ENCODE results near the gene RCAN2.
A peak's percentile ranks its signal among the peaks of the same experiment; 100 is the strongest.
"Not testable (repeated sequence)": the region's sequence is repeated elsewhere in the genome, so short reads cannot be mapped to it uniquely, and the experiment has no call there.

RCAN2 gene

DNA sequence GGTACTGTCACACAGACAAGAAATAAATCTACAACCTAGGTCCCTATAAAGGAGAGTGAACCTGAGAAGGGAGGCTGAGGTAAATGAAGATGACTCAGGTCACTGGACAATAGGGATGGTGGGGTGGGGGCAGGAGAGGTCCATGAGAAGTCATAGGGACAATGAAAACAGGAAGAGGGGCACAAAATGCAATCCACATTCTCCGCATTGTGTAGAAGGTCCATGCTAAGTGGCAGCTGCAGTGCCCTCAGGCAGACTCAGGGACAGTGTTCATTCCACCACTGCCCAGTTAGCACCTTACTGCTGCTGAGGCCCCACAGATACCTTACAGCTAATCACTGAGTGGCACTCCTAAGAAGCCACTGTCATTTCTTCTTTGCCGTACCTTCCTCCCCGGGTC lies 156.8 kb downstream of the RCAN2 start:
- Histone ChIP-seq H3K27ac (ENCODE audit: low read length) (no peak overlapping the region), H3K9me3 (ENCODE audit: control insufficient read depth in 2 of 2, low read length in 2 of 2) (no peaks in the 10 kb centered on the region), H3K36me3 (ENCODE audit: control insufficient read depth in 2 of 2, insufficient read depth in 2 of 2, low read length in 2 of 2) (no peaks in the 10 kb centered on the region), H3K4me3 (ENCODE audit: low read length in 2 of 2) (no peak overlapping the region), H3K27me3 (ENCODE audit: control insufficient read depth in 1 of 2, insufficient read depth in 2 of 2, low read length in 2 of 2) (no peaks in the 10 kb centered on the region), H3K9ac (ENCODE audit: low read length in 2 of 2) (no peak overlapping the region), H3K4me1 (ENCODE audit: control insufficient read depth, insufficient read depth, low read length) (peaks cover 3% of the 10 kb centered on the region)

DNA sequence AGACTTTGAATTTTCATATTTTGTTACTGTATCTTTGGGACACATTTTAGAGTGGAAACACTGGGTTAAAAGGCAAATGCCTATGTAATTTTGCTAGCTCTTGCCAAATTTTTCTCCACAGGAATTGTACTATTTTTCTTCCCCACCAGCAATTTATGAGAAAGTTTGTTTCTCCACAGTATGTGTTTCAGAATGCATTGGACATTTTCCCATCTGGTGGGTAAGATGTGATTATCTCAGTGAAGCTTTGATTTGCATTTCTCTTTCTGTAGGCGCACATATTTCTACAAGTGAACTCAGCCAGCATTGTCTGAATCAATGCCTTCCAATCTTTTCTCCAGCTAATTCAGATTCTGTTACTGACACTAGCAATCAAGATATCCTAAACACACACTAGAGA lies 157.8 kb downstream of the RCAN2 start:
- Histone ChIP-seq H3K4me1 (ENCODE audit: control insufficient read depth, insufficient read depth, low read length) (peaks cover 6% of the 10 kb centered on the region), H3K9ac (ENCODE audit: low read length in 2 of 2) (no peak overlapping the region), H3K4me3 (ENCODE audit: low read length in 2 of 2) (no peak overlapping the region), H3K36me3 (ENCODE audit: control insufficient read depth in 2 of 2, insufficient read depth in 2 of 2, low read length in 2 of 2) (no peaks in the 10 kb centered on the region), H3K27me3 (ENCODE audit: control insufficient read depth in 1 of 2, insufficient read depth in 2 of 2, low read length in 2 of 2) (no peaks in the 10 kb centered on the region), H3K27ac (ENCODE audit: low read length) (no peak overlapping the region), H3K9me3 (ENCODE audit: control insufficient read depth in 2 of 2, low read length in 2 of 2) (no peaks in the 10 kb centered on the region)

DNA sequence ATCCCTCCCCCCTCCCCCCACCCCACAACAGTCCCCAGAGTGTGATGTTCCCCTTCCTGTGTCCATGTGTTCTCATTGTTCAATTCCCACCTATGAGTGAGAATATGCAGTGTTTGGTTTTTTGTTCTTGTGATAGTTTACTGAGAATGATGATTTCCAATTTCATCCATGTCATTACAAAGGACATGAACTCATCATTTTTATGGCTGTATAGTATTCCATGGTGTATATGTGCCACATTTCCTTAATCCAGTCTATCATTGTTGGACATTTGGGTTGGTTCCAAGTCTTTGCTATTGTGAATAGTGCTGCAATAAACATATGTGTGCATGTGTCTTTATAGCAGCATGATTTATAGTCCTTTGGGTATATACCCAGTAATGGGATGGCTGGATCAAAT lies 158.8 kb downstream of the RCAN2 start:
- not testable (repeated sequence) for H3K4me1 ChIP-seq (ENCODE audit: control insufficient read depth, insufficient read depth, low read length); H3K4me3 ChIP-seq (ENCODE audit: low read length in 2 of 2)

DNA sequence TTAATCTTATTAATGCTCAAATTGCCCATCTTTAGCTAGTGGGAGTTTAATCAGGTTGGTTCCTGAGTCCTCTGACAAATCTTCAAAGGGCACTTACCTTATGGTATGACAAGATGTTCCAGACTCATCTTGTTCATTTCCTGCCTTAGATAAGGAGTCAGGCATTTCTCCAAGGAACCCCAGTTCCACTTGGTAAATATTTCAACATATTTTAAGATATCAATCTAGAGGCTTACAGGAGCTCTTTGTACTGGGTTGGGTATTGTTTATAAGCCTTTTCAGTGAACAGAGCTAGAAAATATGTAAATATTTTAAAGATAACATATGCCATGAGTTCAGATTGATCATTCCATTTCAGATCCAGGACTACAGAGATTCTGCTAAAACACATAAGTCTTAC lies 159.8 kb downstream of the RCAN2 start:
- Histone ChIP-seq H3K27ac (ENCODE audit: low read length) (no peak overlapping the region), H3K36me3 (ENCODE audit: control insufficient read depth in 2 of 2, insufficient read depth in 2 of 2, low read length in 2 of 2) (no peaks in the 10 kb centered on the region), H3K4me3 (ENCODE audit: low read length in 2 of 2) (no peak overlapping the region), H3K27me3 (ENCODE audit: control insufficient read depth in 1 of 2, insufficient read depth in 2 of 2, low read length in 2 of 2) (no peaks in the 10 kb centered on the region), H3K9me3 (ENCODE audit: control insufficient read depth in 2 of 2, low read length in 2 of 2) (no peaks in the 10 kb centered on the region), H3K9ac (ENCODE audit: low read length in 2 of 2) (no peak overlapping the region), H3K4me1 (ENCODE audit: control insufficient read depth, insufficient read depth, low read length) (peaks cover 8% of the 10 kb centered on the region)

More for the DNA sequence above, 158.8 kb downstream of the RCAN2 start:
- H3K36me3 ChIP-seq (ENCODE audit: control insufficient read depth in 2 of 2, insufficient read depth in 2 of 2, low read length in 2 of 2); H3K9me3 ChIP-seq (ENCODE audit: control insufficient read depth in 2 of 2, low read length in 2 of 2); H3K27ac ChIP-seq (ENCODE audit: low read length); H3K9ac ChIP-seq (ENCODE audit: low read length in 2 of 2); H3K27me3 ChIP-seq (ENCODE audit: control insufficient read depth in 1 of 2, insufficient read depth in 2 of 2, low read length in 2 of 2): not testable (repeated sequence)

DNA sequence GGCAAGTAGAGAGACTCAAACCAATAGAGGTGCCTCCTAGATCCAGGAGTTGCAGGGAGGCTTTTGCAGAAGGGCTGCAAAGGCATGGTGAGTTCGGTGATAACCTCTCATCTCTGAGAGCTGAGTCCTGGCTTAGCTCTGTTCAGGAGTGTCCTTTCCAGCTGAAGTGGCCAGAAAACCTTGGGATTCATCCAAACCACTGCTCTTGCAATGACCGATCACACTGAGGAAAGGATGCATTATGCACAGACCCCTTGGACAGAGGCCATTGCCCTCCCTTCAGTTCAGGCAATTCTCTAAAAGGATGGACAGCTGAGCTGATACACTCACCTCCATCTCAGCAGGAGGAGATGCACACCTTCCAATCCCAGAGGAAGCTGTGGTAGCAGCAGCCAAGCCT lies 161.7 kb downstream of the RCAN2 start:
- no peak overlapping the region for H3K4me3 ChIP-seq (ENCODE audit: low read length in 2 of 2)
- H3K27me3 ChIP-seq (ENCODE audit: control insufficient read depth in 1 of 2, insufficient read depth in 2 of 2, low read length in 2 of 2), result no peaks in the 10 kb centered on the region
- no peaks in the 10 kb centered on the region for H3K9me3 ChIP-seq (ENCODE audit: control insufficient read depth in 2 of 2, low read length in 2 of 2)
- peaks cover 8% of the 10 kb centered on the region for H3K4me1 ChIP-seq (ENCODE audit: control insufficient read depth, insufficient read depth, low read length)
- H3K9ac ChIP-seq (ENCODE audit: low read length in 2 of 2), result no peak overlapping the region
- no peaks in the 10 kb centered on the region for H3K36me3 ChIP-seq (ENCODE audit: control insufficient read depth in 2 of 2, insufficient read depth in 2 of 2, low read length in 2 of 2)
- H3K27ac ChIP-seq (ENCODE audit: low read length), result no peak overlapping the region

DNA sequence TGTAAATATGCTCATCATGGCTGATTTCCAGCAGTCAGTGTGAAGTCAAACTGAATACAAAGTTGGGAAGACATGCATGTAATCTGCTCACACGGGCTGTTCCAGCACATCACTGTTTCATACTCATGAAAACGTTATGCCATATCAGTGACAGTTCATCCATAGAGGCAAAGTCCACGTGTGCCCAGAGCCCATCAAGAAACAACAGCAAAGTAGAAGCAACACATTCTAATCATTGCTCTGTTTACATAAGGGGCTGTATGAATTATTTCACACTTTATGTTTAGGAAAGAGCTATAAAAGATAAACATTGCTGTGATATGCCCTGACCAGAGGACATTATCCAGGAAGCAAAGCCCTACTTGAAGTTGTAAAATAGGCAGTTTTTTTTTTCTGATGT lies 163.5 kb downstream of the RCAN2 start:
- Histone ChIP-seq H3K4me1 (ENCODE audit: control insufficient read depth, insufficient read depth, low read length) (peaks cover 13% of the 10 kb centered on the region), H3K9me3 (ENCODE audit: control insufficient read depth in 2 of 2, low read length in 2 of 2) (no peaks in the 10 kb centered on the region), H3K4me3 (ENCODE audit: low read length in 2 of 2) (no peak overlapping the region), H3K27me3 (ENCODE audit: control insufficient read depth in 1 of 2, insufficient read depth in 2 of 2, low read length in 2 of 2) (no peaks in the 10 kb centered on the region), H3K27ac (ENCODE audit: low read length) (no peak overlapping the region), H3K36me3 (ENCODE audit: control insufficient read depth in 2 of 2, insufficient read depth in 2 of 2, low read length in 2 of 2) (no peaks in the 10 kb centered on the region), H3K9ac (ENCODE audit: low read length in 2 of 2) (no peak overlapping the region)

DNA sequence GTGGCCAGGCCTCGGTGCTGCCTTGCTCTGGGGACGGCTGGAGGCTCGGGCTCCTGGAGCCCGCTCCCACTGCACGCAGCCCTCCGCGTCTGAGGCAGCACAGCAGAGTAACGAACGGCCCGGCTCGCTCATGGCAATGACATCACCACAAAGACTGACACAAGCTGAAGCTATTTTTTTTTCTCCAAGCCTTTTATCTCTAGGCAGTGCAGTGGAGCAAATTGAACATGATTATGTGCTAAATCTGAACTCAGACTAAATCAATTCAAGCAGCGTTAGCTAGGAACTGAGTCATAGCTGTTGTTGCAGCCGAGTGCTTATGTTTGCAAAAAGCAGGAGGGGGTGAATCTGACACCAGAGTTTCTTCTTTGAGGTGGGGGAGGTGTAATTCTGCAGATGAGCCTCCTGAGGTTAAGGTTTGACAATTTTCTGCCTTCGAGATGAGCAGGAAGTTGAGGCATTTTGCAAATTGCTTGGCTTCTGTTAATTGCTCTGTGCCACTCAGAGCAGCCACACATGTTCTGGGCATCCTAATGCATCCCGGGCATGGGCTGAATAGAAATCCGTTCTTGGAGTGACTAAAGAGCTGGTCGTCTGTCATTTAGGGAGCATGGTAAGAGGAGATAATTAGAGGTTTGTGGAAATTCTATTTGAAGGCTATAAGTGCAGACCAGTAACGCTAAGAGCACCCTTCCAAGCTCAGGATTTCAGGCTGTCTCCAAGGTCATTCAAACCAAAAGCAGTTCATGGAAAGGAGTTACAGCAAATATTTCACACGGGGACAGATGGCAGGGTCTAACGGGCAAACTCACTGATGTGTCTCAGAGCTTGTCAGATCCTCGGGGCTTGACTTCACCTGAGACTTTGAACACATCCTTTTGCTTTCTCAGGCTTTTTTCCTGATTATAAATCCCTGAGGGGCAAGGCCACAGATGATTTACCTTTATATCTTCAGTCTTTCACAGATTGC lies 165.4 kb downstream of the RCAN2 start:
- no peaks in the 10 kb centered on the region for H3K9me3 ChIP-seq (ENCODE audit: control insufficient read depth in 2 of 2, low read length in 2 of 2)
- no peak overlapping the region for H3K27ac ChIP-seq (ENCODE audit: low read length)
- peaks cover 13% of the 10 kb centered on the region for H3K4me1 ChIP-seq (ENCODE audit: control insufficient read depth, insufficient read depth, low read length)
- H3K27me3 ChIP-seq (ENCODE audit: control insufficient read depth in 1 of 2, insufficient read depth in 2 of 2, low read length in 2 of 2), result no peaks in the 10 kb centered on the region
- H3K36me3 ChIP-seq (ENCODE audit: control insufficient read depth in 2 of 2, insufficient read depth in 2 of 2, low read length in 2 of 2), result no peaks in the 10 kb centered on the region
- no peak overlapping the region for H3K9ac ChIP-seq (ENCODE audit: low read length in 2 of 2)
- no peak overlapping the region for H3K4me3 ChIP-seq (ENCODE audit: low read length in 2 of 2)

DNA sequence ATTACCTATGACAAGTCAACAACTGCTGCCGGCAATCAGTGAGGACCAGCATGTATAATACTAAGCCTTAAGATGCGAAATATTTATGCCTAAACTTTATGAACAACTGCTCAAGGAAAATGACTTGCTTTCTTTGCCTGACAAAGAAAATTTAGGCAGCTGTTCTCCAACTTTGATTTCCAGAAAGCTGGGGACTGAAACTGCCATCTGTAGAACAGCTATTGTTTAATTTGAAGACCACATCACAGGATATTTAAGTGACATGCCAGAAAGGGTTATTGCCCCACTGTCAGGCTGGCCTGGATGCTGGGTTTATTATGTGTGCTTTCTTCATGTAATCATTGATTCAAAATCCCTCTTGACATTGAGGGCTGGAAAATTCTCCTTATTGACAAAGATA lies 166.5 kb downstream of the RCAN2 start:
- Histone ChIP-seq H3K9ac (ENCODE audit: low read length in 2 of 2) (no peak overlapping the region), H3K36me3 (ENCODE audit: control insufficient read depth in 2 of 2, insufficient read depth in 2 of 2, low read length in 2 of 2) (no peaks in the 10 kb centered on the region), H3K4me3 (ENCODE audit: low read length in 2 of 2) (no peak overlapping the region), H3K9me3 (ENCODE audit: control insufficient read depth in 2 of 2, low read length in 2 of 2) (no peaks in the 10 kb centered on the region), H3K27me3 (ENCODE audit: control insufficient read depth in 1 of 2, insufficient read depth in 2 of 2, low read length in 2 of 2) (no peaks in the 10 kb centered on the region), H3K27ac (ENCODE audit: low read length) (no peak overlapping the region), H3K4me1 (ENCODE audit: control insufficient read depth, insufficient read depth, low read length) (peaks cover 13% of the 10 kb centered on the region)

DNA sequence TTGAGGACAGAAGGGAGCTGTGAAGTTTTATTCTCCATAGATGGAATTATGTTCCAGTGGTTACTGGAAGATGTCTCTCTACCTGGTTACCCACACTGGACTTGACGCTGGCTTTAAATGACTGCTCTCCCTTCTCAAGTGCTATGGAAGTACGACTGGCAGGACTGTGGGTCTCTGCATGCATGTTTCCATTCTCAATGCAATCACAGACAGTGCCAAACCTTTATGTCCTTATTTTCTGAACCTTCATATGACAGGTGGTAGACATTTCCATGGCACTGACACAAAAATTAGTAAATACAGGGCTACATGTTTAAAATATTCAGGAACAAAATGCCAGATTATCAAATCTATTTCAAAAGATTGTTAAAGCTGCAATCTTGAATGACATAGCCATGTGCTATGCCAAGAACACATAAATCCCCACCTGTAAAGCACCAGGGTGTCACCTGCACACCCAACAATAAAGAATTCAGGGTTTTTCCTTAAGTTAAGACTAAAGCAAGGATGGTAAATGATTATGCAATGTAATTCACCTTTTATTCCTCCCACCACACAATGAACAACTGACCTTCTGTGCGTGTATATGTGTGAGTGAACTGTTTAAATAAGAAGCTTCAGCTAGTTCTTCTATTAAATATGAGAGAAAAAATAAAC lies 167.2 kb downstream of the RCAN2 start:
- no peak overlapping the region for H3K27ac ChIP-seq (ENCODE audit: low read length)
- no peak overlapping the region for H3K9ac ChIP-seq (ENCODE audit: low read length in 2 of 2)
- H3K27me3 ChIP-seq (ENCODE audit: control insufficient read depth in 1 of 2, insufficient read depth in 2 of 2, low read length in 2 of 2), result no peaks in the 10 kb centered on the region
- H3K36me3 ChIP-seq (ENCODE audit: control insufficient read depth in 2 of 2, insufficient read depth in 2 of 2, low read length in 2 of 2), result no peaks in the 10 kb centered on the region
- H3K4me1 ChIP-seq (ENCODE audit: control insufficient read depth, insufficient read depth, low read length), result peaks cover 10% of the 10 kb centered on the region
- H3K4me3 ChIP-seq (ENCODE audit: low read length in 2 of 2), result peak overlapping the region in 1 of 2 donors; percentile 35
- H3K9me3 ChIP-seq (ENCODE audit: control insufficient read depth in 2 of 2, low read length in 2 of 2), result no peaks in the 10 kb centered on the region

DNA sequence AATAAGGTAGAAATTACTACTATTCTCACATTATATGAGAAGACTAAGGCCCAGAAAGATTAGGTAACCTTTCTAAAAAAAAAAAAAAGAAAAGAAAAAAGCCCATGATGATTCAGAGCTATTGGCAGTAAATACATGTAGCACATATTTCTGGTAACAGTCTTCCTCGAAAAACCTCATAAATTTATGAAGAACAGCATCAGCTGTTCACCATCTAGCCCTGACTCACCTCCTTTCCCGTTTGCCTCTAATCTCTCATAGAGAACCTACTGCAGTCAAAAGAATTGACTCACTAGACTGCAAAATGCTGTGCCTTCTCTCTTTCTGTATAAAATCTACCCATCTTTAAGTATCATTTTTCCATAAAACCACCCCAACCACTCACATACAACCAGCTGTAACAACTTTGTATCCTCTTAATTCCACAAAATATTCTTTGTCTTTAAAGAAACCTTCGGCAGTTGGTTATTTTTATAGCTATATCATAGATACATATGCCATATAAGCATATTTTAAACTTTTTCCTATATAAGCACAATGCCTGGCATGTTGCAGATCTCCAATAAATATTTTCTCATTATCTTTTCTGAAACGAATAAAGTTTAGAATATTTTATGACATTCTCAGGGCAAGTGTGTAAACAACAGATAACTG lies 167.8 kb downstream of the RCAN2 start:
- H3K9me3 ChIP-seq (ENCODE audit: control insufficient read depth in 2 of 2, low read length in 2 of 2), result no peaks in the 10 kb centered on the region
- H3K27ac ChIP-seq (ENCODE audit: low read length), result no peak overlapping the region
- peaks cover 7% of the 10 kb centered on the region for H3K4me1 ChIP-seq (ENCODE audit: control insufficient read depth, insufficient read depth, low read length)
- H3K27me3 ChIP-seq (ENCODE audit: control insufficient read depth in 1 of 2, insufficient read depth in 2 of 2, low read length in 2 of 2), result no peaks in the 10 kb centered on the region
- no peak overlapping the region for H3K9ac ChIP-seq (ENCODE audit: low read length in 2 of 2)
- no peaks in the 10 kb centered on the region for H3K36me3 ChIP-seq (ENCODE audit: control insufficient read depth in 2 of 2, insufficient read depth in 2 of 2, low read length in 2 of 2)
- no peak overlapping the region for H3K4me3 ChIP-seq (ENCODE audit: low read length in 2 of 2)
